HepG2 (cell line): Measurements from ENCODE around the gene PFKFB2. TPM values are rescaled to one million over a fixed set of nuclear protein-coding genes. Genes with fewer than 3 reads are reported as not detected.

ENCODE experiments used
- AGO1 ChIP-seq: fragments of 200-400 bp; formaldehyde crosslinking; IDR thresholded peaks from 2 replicates; pipeline ENCODE4 v1.6.1; 2017; ENCODE audit warnings: mild to moderate bottlenecking, low read depth, low read length, moderate library complexity; ENCODE audit not compliant: poor library complexity, severe bottlenecking
- BRD4 ChIP-seq: sonication (generic); formaldehyde crosslinking; IDR thresholded peaks from 2 replicates; pipeline ENCODE4 v1.4.0; 2020; ENCODE audit warnings: missing genetic modification reagents
- CCAR2 ChIP-seq: fragments of 200-400 bp; formaldehyde crosslinking; optimal IDR thresholded peaks from 2 replicates; pipeline ENCODE3; 2018; ENCODE audit warnings: low read depth, mild to moderate bottlenecking, low read length, moderate library complexity
- CHD2 ChIP-seq: IDR thresholded peaks from 2 replicates; pipeline ENCODE4 v1.6.1; 2011; ENCODE audit warnings: low read depth, low read length, improper control_type of control experiment
- GFI1 ChIP-seq: sonication (generic); formaldehyde crosslinking; IDR thresholded peaks from 2 replicates; pipeline ENCODE4 v1.5.0; 2020; ENCODE audit warnings: missing genetic modification reagents, mild to moderate bottlenecking, borderline replicate concordance
- GLI4 ChIP-seq: sonication (generic); formaldehyde crosslinking; IDR thresholded peaks from 2 replicates; pipeline ENCODE4 v1.5.1; 2020; ENCODE audit warnings: missing genetic modification reagents, mild to moderate bottlenecking, moderate library complexity, borderline replicate concordance
- HHEX ChIP-seq: IDR thresholded peaks from 2 replicates; pipeline ENCODE4 v1.6.1; 2016; ENCODE audit warnings: control low read depth
- HOXA5 ChIP-seq: sonication (generic); formaldehyde crosslinking; IDR thresholded peaks from 2 replicates; pipeline ENCODE4 v1.4.0; 2020; ENCODE audit warnings: missing genetic modification reagents
- MXI1 ChIP-seq: IDR thresholded peaks from 3 replicates; pipeline ENCODE4 v1.6.1; 2012; ENCODE audit warnings: low read depth, low read length, inconsistent platforms, borderline replicate concordance
- NCOA5 ChIP-seq: sonication (generic); formaldehyde crosslinking; IDR thresholded peaks from 2 replicates; pipeline ENCODE4 v1.4.0; 2020; ENCODE audit warnings: missing genetic modification reagents
- SP1 ChIP-seq, 2 experiments: fragments of 450-650 bp in 1 of 2; sonication (generic) in 1 of 2; formaldehyde crosslinking in 1 of 2; IDR thresholded peaks; 2 replicates each; pipeline versions ENCODE4 v1.4.0 to v1.6.1; 2016 to 2020; ENCODE audit warnings: missing genetic modification reagents in 1 of 2
- TBL1XR1 ChIP-seq: fragments of 150-350 bp; IDR thresholded peaks from 2 replicates; pipeline ENCODE4 v1.6.1; 2014; ENCODE audit warnings: borderline replicate concordance, low read length; ENCODE audit not compliant: partially characterized antibody
- TEAD2 ChIP-seq: sonication (generic); formaldehyde crosslinking; IDR thresholded peaks from 2 replicates; pipeline ENCODE4 v1.9.0; 2021; ENCODE audit warnings: missing genetic modification reagents
- THYN1 ChIP-seq: sonication (generic); formaldehyde crosslinking; IDR thresholded peaks from 2 replicates; pipeline ENCODE4 v1.8.1; 2023; ENCODE audit warnings: low read depth, mild to moderate bottlenecking, moderate library complexity, missing genetic modification reagents, borderline replicate concordance
- ZNF136 ChIP-seq: sonication (generic); formaldehyde crosslinking; IDR thresholded peaks from 2 replicates; pipeline ENCODE4 v1.8.1; 2022; ENCODE audit warnings: low read depth, mild to moderate bottlenecking, moderate library complexity, missing genetic modification reagents
- ZNF205 ChIP-seq: IDR thresholded peaks from 2 replicates; pipeline ENCODE4 v1.6.1; 2018; ENCODE audit warnings: missing biosample characterization, missing genetic modification reagents
- ZNF367 ChIP-seq: sonication (generic); formaldehyde crosslinking; IDR thresholded peaks from 2 replicates; pipeline ENCODE4 v1.4.0; 2020; ENCODE audit warnings: missing genetic modification reagents, borderline replicate concordance
- ZNF501 ChIP-seq: sonication (generic); formaldehyde crosslinking; IDR thresholded peaks from 2 replicates; pipeline ENCODE4 v1.5.1; 2020; ENCODE audit warnings: mild to moderate bottlenecking, moderate library complexity, missing genetic modification reagents
- ZNF546 ChIP-seq: sonication (generic); formaldehyde crosslinking; conservative IDR thresholded peaks from 2 replicates; pipeline ENCODE4 v1.8.1; 2023; ENCODE audit warnings: mild to moderate bottlenecking, missing genetic modification reagents
- ZNF558 ChIP-seq: sonication (generic); formaldehyde crosslinking; IDR thresholded peaks from 2 replicates; pipeline ENCODE4 v1.9.0; 2022; ENCODE audit warnings: mild to moderate bottlenecking, missing genetic modification reagents, borderline replicate concordance
- ZNF781 ChIP-seq: sonication (generic); formaldehyde crosslinking; IDR thresholded peaks from 2 replicates; pipeline ENCODE4 v1.5.1; 2020; ENCODE audit warnings: borderline replicate concordance, mild to moderate bottlenecking, missing genetic modification reagents; ENCODE audit errors: not compliant biosample characterization
- polyA plus RNA-seq, 8 experiments: library from polyadenylated mRNA; depleted of rRNA in 3 of 8; stranded (reverse) in 7 of 8; unstranded in 1 of 8; fragments of >200 nt; fragmentation: Illumina TruSeq in 4 of 8; extraction: Trizol in 4 of 8; gene quantifications; 2 replicates each; pipeline versions ENCODE4 v1.2.1 to v1.2.3, GENCODE V29; 2011 to 2016; ENCODE audit warnings: low read depth in 4 of 8, missing spikeins in 1 of 8, mixed read lengths in 1 of 8; ENCODE audit not compliant: insufficient read depth in 1 of 8
- total RNA-seq, 5 experiments: library from RNA; depleted of rRNA; stranded (reverse); fragments of >200 nt; fragmentation: Illumina TruSeq; extraction: Trizol; gene quantifications; 2 replicates each; pipeline ENCODE4 v1.2.3, GENCODE V29; 2016; ENCODE audit warnings: low read depth in 1 of 5
- TF ChIP-seq, protein P1 (sequence below): sonication (generic); formaldehyde crosslinking; conservative IDR thresholded peaks from 2 replicates; pipeline ENCODE4 v1.4.0; 2020; ENCODE audit warnings: missing genetic modification reagents
- TF ChIP-seq, protein P2 (sequence below): sonication (generic); formaldehyde crosslinking; IDR thresholded peaks from 2 replicates; pipeline ENCODE4 v1.5.0; 2020; ENCODE audit warnings: mild to moderate bottlenecking, missing genetic modification reagents
- TF ChIP-seq, protein P3 (sequence below): sonication (generic); formaldehyde crosslinking; IDR thresholded peaks from 2 replicates; pipeline ENCODE4 v1.4.0; 2020; ENCODE audit warnings: missing genetic modification reagents; ENCODE audit errors: not compliant biosample characterization
- TF ChIP-seq, protein P4 (sequence below): IDR thresholded peaks from 2 replicates; pipeline ENCODE4 v1.6.1; 2016
- TF ChIP-seq, protein P5 (sequence below): sonication (generic); formaldehyde crosslinking; IDR thresholded peaks from 2 replicates; pipeline ENCODE4 v1.8.0; 2022; ENCODE audit warnings: mild to moderate bottlenecking, missing genetic modification reagents, moderate library complexity

The PFKFB2 gene
- total and polyA plus RNA-seq, 2 of the 13 experiments (the other 11 are each of a cell fraction or from before 2014, with no cell fraction given): 4.6 to 10.6 TPM

DNA sequence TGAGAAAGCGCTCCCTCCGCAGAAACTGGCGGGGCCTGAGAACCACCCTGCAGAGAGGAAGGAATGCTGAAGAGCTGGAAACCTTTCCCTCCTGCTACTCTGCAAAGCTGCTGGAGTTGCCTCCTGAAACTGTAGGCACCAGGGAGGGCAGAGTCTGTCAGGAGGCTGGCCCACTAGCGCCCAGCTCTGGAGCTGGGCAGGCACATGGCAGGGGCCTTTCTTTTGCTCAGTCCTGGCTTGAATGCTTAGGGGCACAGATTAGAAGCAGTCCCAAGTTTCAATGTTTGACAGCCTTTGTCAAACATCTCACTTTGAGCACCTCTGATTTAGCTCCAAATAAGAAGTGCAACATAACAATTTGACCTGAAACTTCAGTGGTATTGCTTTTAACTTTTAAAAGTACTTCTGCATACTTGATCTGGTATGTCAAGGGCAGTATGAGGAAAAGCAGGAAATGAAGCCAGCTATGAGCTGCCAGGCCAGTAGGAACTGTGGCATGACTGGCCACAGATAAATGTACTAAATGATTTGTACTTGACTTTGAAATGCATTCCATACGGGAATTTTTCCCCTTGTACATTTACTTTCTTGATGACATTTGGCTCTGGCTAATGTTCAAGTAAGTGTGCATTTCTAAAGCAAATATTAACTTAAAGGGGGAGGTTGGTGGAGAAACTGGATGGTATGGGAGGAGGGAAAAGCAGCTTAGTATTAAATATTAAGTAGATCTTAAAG is 27.8 kb upstream of the PFKFB2 start (continued):
- TF ChIP-seq, protein P1, sequence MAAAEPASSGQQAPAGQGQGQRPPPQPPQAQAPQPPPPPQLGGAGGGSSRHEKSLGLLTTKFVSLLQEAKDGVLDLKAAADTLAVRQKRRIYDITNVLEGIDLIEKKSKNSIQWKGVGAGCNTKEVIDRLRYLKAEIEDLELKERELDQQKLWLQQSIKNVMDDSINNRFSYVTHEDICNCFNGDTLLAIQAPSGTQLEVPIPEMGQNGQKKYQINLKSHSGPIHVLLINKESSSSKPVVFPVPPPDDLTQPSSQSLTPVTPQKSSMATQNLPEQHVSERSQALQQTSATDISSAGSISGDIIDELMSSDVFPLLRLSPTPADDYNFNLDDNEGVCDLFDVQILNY (CRISPR knock-in tag): no peak
- TF ChIP-seq, protein P2, sequence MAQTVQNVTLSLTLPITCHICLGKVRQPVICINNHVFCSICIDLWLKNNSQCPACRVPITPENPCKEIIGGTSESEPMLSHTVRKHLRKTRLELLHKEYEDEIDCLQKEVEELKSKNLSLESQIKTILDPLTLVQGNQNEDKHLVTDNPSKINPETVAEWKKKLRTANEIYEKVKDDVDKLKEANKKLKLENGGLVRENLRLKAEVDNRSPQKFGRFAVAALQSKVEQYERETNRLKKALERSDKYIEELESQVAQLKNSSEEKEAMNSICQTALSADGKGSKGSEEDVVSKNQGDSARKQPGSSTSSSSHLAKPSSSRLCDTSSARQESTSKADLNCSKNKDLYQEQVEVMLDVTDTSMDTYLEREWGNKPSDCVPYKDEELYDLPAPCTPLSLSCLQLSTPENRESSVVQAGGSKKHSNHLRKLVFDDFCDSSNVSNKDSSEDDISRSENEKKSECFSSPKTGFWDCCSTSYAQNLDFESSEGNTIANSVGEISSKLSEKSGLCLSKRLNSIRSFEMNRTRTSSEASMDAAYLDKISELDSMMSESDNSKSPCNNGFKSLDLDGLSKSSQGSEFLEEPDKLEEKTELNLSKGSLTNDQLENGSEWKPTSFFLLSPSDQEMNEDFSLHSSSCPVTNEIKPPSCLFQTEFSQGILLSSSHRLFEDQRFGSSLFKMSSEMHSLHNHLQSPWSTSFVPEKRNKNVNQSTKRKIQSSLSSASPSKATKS (CRISPR knock-in tag): no peak
- TF ChIP-seq, protein P3, sequence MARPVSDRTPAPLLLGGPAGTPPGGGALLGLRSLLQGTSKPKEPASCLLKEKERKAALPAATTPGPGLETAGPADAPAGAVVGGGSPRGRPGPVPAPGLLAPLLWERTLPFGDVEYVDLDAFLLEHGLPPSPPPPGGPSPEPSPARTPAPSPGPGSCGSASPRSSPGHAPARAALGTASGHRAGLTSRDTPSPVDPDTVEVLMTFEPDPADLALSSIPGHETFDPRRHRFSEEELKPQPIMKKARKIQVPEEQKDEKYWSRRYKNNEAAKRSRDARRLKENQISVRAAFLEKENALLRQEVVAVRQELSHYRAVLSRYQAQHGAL: no peak
- TF ChIP-seq SP1 (IDR thresholded peaks at IDR 0.05): no peak
- TF ChIP-seq SP1 (CRISPR knock-in tag; IDR thresholded peaks at IDR 0.05): no peak
- TF ChIP-seq TBL1XR1: peak; percentile 92
- TF ChIP-seq ZNF781 (CRISPR knock-in tag): no peak
- no peak for TF ChIP-seq TEAD2
- TF ChIP-seq, protein P4, sequence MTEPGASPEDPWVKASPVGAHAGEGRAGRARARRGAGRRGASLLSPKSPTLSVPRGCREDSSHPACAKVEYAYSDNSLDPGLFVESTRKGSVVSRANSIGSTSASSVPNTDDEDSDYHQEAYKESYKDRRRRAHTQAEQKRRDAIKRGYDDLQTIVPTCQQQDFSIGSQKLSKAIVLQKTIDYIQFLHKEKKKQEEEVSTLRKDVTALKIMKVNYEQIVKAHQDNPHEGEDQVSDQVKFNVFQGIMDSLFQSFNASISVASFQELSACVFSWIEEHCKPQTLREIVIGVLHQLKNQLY (CRISPR knock-in tag): 0 out of 2 replicates have a peak, but pooled peaks have one; percentile 21
- TF ChIP-seq GLI4 (CRISPR knock-in tag): no peak
- TF ChIP-seq CHD2: no peak
- no peak for TF ChIP-seq HOXA5 (CRISPR knock-in tag)
- no peak for TF ChIP-seq ZNF136 (CRISPR knock-in tag)
- TF ChIP-seq ZNF367 (CRISPR knock-in tag): no peak
- TF ChIP-seq CCAR2: no peak
- peak; percentile 64 for TF ChIP-seq HHEX (CRISPR knock-in tag)
- TF ChIP-seq ZNF205 (CRISPR knock-in tag): no peak
- no peak for TF ChIP-seq ZNF558 (CRISPR knock-in tag)
- TF ChIP-seq ZNF546: no peak
- TF ChIP-seq GFI1: peak; percentile 54; the same call in 1 of the 2 replicates
- TF ChIP-seq THYN1 (CRISPR knock-in tag): no peak
- no peak for TF ChIP-seq NCOA5
- TF ChIP-seq ZNF501: no peak
- no peak for TF ChIP-seq AGO1
- TF ChIP-seq BRD4 (CRISPR knock-in tag): no peak
- TF ChIP-seq, protein P5, sequence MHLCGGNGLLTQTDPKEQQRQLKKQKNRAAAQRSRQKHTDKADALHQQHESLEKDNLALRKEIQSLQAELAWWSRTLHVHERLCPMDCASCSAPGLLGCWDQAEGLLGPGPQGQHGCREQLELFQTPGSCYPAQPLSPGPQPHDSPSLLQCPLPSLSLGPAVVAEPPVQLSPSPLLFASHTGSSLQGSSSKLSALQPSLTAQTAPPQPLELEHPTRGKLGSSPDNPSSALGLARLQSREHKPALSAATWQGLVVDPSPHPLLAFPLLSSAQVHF: no peak
- TF ChIP-seq MXI1: peak; percentile 44; the same call in 1 of the 3 replicates
